K562 (cell line): ENCODE results near the gene PDE3A. TPM values are rescaled to one million over a fixed set of nuclear protein-coding genes. Genes with fewer than 3 reads are reported as not detected.

Experiments
- ATAC-seq: fragments of 200-7000 bp; cut with Tn5 transposase; 3 replicates; pipeline ENCODE4 v1.9.1; 2020; ENCODE audit warnings: moderate library complexity
- BruUV-seq: library from RNA; stranded (reverse); fragments of 400-500 nt; replicated peaks from 2 replicates; lab custom pipeline; 2021; lab: Mats Ljungman, UMichigan
- CTCF ChIA-PET: fragments of 300-600 bp; formaldehyde crosslinking; extraction: SDS; loops from one replicate; lab custom pipeline; 2021; ENCODE audit warnings: low intra/inter-chr PET ratio; lab: Yijun Ruan, JAX
- POLR2A ChIA-PET: fragments of 300-600, 350-650 bp; sonication (Branson Sonifier 250); formaldehyde crosslinking; extraction: SDS; loops from one replicate; lab custom pipeline; 2021; ENCODE audit warnings: antibody characterized with exemption, inconsistent platforms; lab: Yijun Ruan, JAX
- DNase-seq, 4 experiments: peaks; one replicate each; pipeline versions ENCODE4 v3.0.0 to v3.0.0-alpha.2; 2011 to 2018; ENCODE audit warnings: low spot score in 3 of 4, mixed read lengths in 3 of 4; ENCODE audit errors: extremely low read depth in 1 of 4
- FAIRE-seq: peaks from 2 replicates; lab custom pipeline; 2011; peaks lifted over from hg19 to GRCh38; lab: Jason Lieb, UNC
- H2AFZ ChIP-seq: 2 replicates; pipeline ENCODE4 v1.6.0; 2011; ENCODE audit warnings: low read depth, low read length, control low read depth, inconsistent platforms
- H3K27ac ChIP-seq: fragments of 200-600 bp; 3 replicates; pipeline ENCODE4 v1.8.0; 2011; ENCODE audit warnings: low read depth, mild to moderate bottlenecking, control low read depth, inconsistent platforms, low read length, moderate library complexity, mixed read lengths; ENCODE audit errors: extremely low read depth
- H3K27me3 ChIP-seq, 2 experiments: fragments of 300-600 bp in 1 of 2; 2 replicates in 1 of 2; 3 replicates in 1 of 2; pipeline versions ENCODE4 v1.6.0 to v1.8.0; 2011; ENCODE audit warnings: inconsistent platforms in 2 of 2, low read length in 2 of 2, mild to moderate bottlenecking in 1 of 2, mixed read lengths in 1 of 2, moderate library complexity in 1 of 2; ENCODE audit not compliant: control insufficient read depth in 2 of 2, insufficient read depth in 2 of 2
- H3K36me3 ChIP-seq: fragments of 300-600 bp; 3 replicates; pipeline ENCODE4 v1.8.0; 2011; ENCODE audit warnings: mild to moderate bottlenecking, low read length, inconsistent platforms; ENCODE audit not compliant: control insufficient read depth, insufficient read depth
- H3K4me1 ChIP-seq, 2 experiments: fragments of 200-600 bp in 1 of 2; replicated peaks in 1 of 2; 2 replicates in 1 of 2; 3 replicates in 1 of 2; pipeline versions ENCODE4 v1.5.1 to v1.8.0; 2011; ENCODE audit warnings: inconsistent platforms in 2 of 2, low read length in 2 of 2, mild to moderate bottlenecking in 1 of 2, mixed read lengths in 1 of 2, moderate library complexity in 1 of 2; ENCODE audit not compliant: control insufficient read depth in 2 of 2, insufficient read depth in 2 of 2
- H3K4me2 ChIP-seq: 2 replicates; pipeline ENCODE4 v1.6.1; 2011; ENCODE audit warnings: low read length, control low read depth, inconsistent platforms, mixed read lengths; ENCODE audit not compliant: insufficient read depth
- H3K4me3 ChIP-seq: fragments of 200-600 bp; sonication (generic), shearing (Covaris generic); 2 replicates; pipeline ENCODE4 v1.5.1; 2016; ENCODE audit warnings: control low read depth, inconsistent platforms
- H3K79me2 ChIP-seq: fragments of 200-600 bp; 3 replicates; pipeline ENCODE4 v1.8.0; 2011; ENCODE audit warnings: low read length, inconsistent platforms; ENCODE audit not compliant: control insufficient read depth, insufficient read depth
- H3K9ac ChIP-seq, 2 experiments: 2 replicates each; pipeline versions ENCODE4 v1.6.0 to v1.6.1; 2011; ENCODE audit warnings: low read depth in 2 of 2, low read length in 2 of 2, control low read depth in 1 of 2, inconsistent platforms in 1 of 2, mild to moderate bottlenecking in 1 of 2, mixed read lengths in 1 of 2; ENCODE audit not compliant: insufficient read depth in 1 of 2
- H3K9me1 ChIP-seq: one replicate; pipeline ENCODE4 v1.6.0; 2011; ENCODE audit warnings: inconsistent platforms, mild to moderate bottlenecking, low read length, moderate library complexity; ENCODE audit not compliant: control insufficient read depth, insufficient read depth
- H3K9me3 ChIP-seq: replicated peaks from 2 replicates; pipeline ENCODE4 v1.5.1; 2011; ENCODE audit warnings: low read depth, low read length, inconsistent platforms; ENCODE audit not compliant: control insufficient read depth, insufficient read depth
- H4K20me1 ChIP-seq: replicated peaks from 2 replicates; pipeline ENCODE4 v1.6.1; 2011; ENCODE audit warnings: low read length, inconsistent platforms, mixed read lengths; ENCODE audit not compliant: control insufficient read depth, insufficient read depth
- ARNT ChIP-seq, 2 experiments: fragments of 450-650 bp; IDR thresholded peaks; 2 replicates each; pipeline ENCODE4 v1.6.1; 2016; ENCODE audit warnings: mild to moderate bottlenecking in 1 of 2
- CTCFL ChIP-seq: IDR thresholded peaks from 2 replicates; pipeline ENCODE4 v1.6.1; 2011; ENCODE audit warnings: borderline replicate concordance, low read depth, mild to moderate bottlenecking, moderate library complexity, low read length; ENCODE audit not compliant: insufficient read depth, poor library complexity, severe bottlenecking
- EHMT2 ChIP-seq: fragments of 450-650 bp; IDR thresholded peaks from 2 replicates; pipeline ENCODE4 v1.6.1; 2018; ENCODE audit warnings: antibody characterized with exemption
- FUS ChIP-seq: fragments of 200-400 bp; formaldehyde crosslinking; optimal IDR thresholded peaks from 2 replicates; pipeline ENCODE3; 2017; ENCODE audit warnings: low read depth, low read length
- KAT7 ChIP-seq: sonication (generic); formaldehyde crosslinking; IDR thresholded peaks from 2 replicates; pipeline ENCODE4 v1.8.0; 2022; ENCODE audit warnings: missing genetic modification reagents, mild to moderate bottlenecking, borderline replicate concordance
- NR0B1 ChIP-seq: fragments of 450-650 bp; IDR thresholded peaks from one replicate; pipeline ENCODE4 v1.6.1; 2018; ENCODE audit warnings: mild to moderate bottlenecking, moderate library complexity; ENCODE audit not compliant: partially characterized antibody
- PPARD ChIP-seq: fragments of 250-450 bp; sonication (Bioruptor Pico); IDR thresholded peaks from 2 replicates; pipeline ENCODE4 v1.8.0; 2022; ENCODE audit warnings: inconsistent platforms, mild to moderate bottlenecking, moderate library complexity
- ZBTB26 ChIP-seq: fragments of 450-650 bp; formaldehyde crosslinking; IDR thresholded peaks from 2 replicates; pipeline ENCODE4 v1.4.0; 2022; ENCODE audit warnings: missing genetic modification characterization
- ZNF197 ChIP-seq: fragments of 200-800 bp; sonication (Bioruptor generic); IDR thresholded peaks from 2 replicates; pipeline ENCODE4 v1.6.1; 2016; ENCODE audit warnings: low read depth, missing genetic modification characterization, missing compliant biosample characterization
- WGBS: fragments of 100-300 bp; shearing (Covaris generic); methylation state at CpG from one replicate; pipeline ENCODE4 v1.1.6; 2016; ENCODE audit warnings: low coverage, mixed read lengths; ENCODE audit not compliant: insufficient coverage; ENCODE audit errors: missing lambda C conversion rate; 5-methylcytosine and 5-hydroxymethylcytosine counted together
- in situ Hi-C: fragments of 300-500 bp; cut with MboI; formaldehyde crosslinking; loops from 4 replicates; pipeline ENCODE4 v1.15.0; 2018; ENCODE audit warnings: inconsistent platforms, mixed read lengths
- intact Hi-C: fragments of 100-400 bp; cut with micrococcal nuclease; formaldehyde crosslinking; loops from 2 replicates; pipeline ENCODE4 v1.14.2; 2022
- polyA plus RNA-seq, 8 experiments: library from polyadenylated mRNA; depleted of rRNA in 4 of 8; stranded (reverse) in 5 of 8; unstranded in 3 of 8; fragments of >200 nt; fragmentation: Nextera tagmentation in 2 of 8; fragmentation: Illumina TruSeq in 1 of 8; extraction: Ambion mirVana in 2 of 8; extraction: Trizol in 1 of 8; gene quantifications; 2 replicates each; pipeline versions ENCODE4 v1.2.1 to v1.2.3, GENCODE V29; 2011 to 2014; ENCODE audit warnings: inconsistent platforms in 1 of 8, missing spikeins in 1 of 8
- total RNA-seq, 7 experiments: library from RNA; depleted of rRNA in 6 of 7; stranded (reverse); fragments of >200 nt in 6 of 7; fragmentation: Illumina TruSeq in 2 of 7; extraction: Trizol in 2 of 7; gene quantifications; 2 replicates each; pipeline versions ENCODE4 v1.2.1 to v1.2.3, GENCODE V29; 2011 to 2021; ENCODE audit warnings: low replicate concordance in 1 of 7

Gene PDE3A
- total and polyA plus RNA-seq, 9 of the 15 experiments (the other 6 are each of a cell fraction or from before 2014, with no cell fraction given) = 0.02 TPM; not detected in 8

- TF ChIP-seq ZBTB26 (CRISPR knock-in tag) (no peak), EHMT2 (no peak)
Measured at GRCh38 chr12:20482491-20483054, 114.2 kb downstream of the PDE3A start (continued).

DNA sequence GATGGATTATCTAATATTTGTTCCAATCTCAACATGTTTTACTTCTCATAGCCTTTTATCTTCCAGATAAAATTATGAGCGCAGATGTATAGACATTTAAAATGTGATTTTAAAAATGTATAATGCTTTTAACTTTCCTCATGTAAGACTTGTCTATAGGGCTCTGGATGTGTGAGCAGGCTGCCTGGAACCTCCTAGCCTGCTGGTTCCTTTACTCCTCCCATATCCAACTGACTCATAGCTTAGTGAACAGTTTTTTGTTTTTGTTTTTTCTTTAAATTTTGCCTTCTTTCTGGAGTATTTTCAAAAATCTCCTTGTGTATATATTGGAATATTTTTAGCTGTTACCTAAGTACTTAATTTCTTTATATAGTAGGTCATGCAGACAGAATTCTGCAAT is 115.4 kb downstream of the PDE3A start:
- no peak overlapping the region for H3K4me2 ChIP-seq
- H2AFZ ChIP-seq = no peak overlapping the region
- H4K20me1 ChIP-seq = no peaks in the 10 kb centered on the region
- no peaks in the 10 kb centered on the region for H3K36me3 ChIP-seq
- in situ Hi-C loops (no loop called here), intact Hi-C loops (no loop called here)
- H3K4me3 ChIP-seq = no peak overlapping the region
- ChIA-PET POLR2A (no interaction called here), CTCF (no interaction called here)
- ATAC-seq (no peak), DNase-seq (no peak), FAIRE-seq (no peak)
- no peaks in the 10 kb centered on the region for H3K9me1 ChIP-seq
- H3K27ac ChIP-seq = no peak overlapping the region
- no peaks in the 10 kb centered on the region for H3K27me3 ChIP-seq
- H3K9me3 ChIP-seq = no peaks in the 10 kb centered on the region
- no TSS peak for BruUV-seq
- H3K79me2 ChIP-seq = no peaks in the 10 kb centered on the region
- H3K4me1 ChIP-seq = no peaks in the 10 kb centered on the region
- no peak overlapping the region for H3K9ac ChIP-seq
- 0% methylated on average over 1 of the region's 1 CpG for WGBS
- no peak for TF ChIP-seq FUS
- no peak for TF ChIP-seq ZNF197 (CRISPR knock-in tag)
- TF ChIP-seq KAT7 (CRISPR knock-in tag) = no peak
- no peak for TF ChIP-seq CTCFL
- no peak for TF ChIP-seq ARNT (IDR thresholded peaks at IDR 0.05)
- no peak for TF ChIP-seq PPARD (CRISPR knock-in tag)
- no peak for TF ChIP-seq NR0B1
